Measurements from ENCODE around the gene ATP8B4. TPM values are rescaled to one million over a fixed set of nuclear protein-coding genes. Genes with fewer than 3 reads are reported as not detected.

Gene ATP8B4
- total RNA-seq, 1 experiment from 2014 or later = not detected

GRCh38 chr15:49987198-49987785 is 131.7 kb downstream of the ATP8B4 start:
- no peak overlapping the region for H3K4me3 ChIP-seq (ENCODE audit: low read length)
- ChIA-PET POLR2A (ENCODE audit: unreplicated experiment) (no interaction called here), CTCF (no interaction called here)
- H3K9me2 ChIP-seq (replicated peaks; ENCODE audit: low read length) = no peaks in the 10 kb centered on the region
- no peak for TF ChIP-seq EZH2phosphoT487 (IDR thresholded peaks at IDR 0.05; ENCODE audit: borderline replicate concordance, low read length)
- TF ChIP-seq EZH2 (IDR thresholded peaks at IDR 0.05; ENCODE audit: low read length, unreplicated experiment) = no peak
- TF ChIP-seq CTCF (conservative IDR thresholded peaks at IDR 0.05; ENCODE audit: low read depth, low read length) = no peak
- H3K36me3 ChIP-seq (ENCODE audit: low read depth, low read length) = no peaks in the 10 kb centered on the region
- intact Hi-C loops (cut with micrococcal nuclease) = no loop called here
- H4K20me1 ChIP-seq (ENCODE audit: low read length) = no peaks in the 10 kb centered on the region
- no peaks in the 10 kb centered on the region for H3K9me3 ChIP-seq (ENCODE audit: low read length)
- no TSS peak for BruUV-seq (replicated peaks)
- no peaks in the 10 kb centered on the region for H3K79me2 ChIP-seq (ENCODE audit: low read length)
- no peaks in the 10 kb centered on the region for H3F3A ChIP-seq (ENCODE audit: low read length, unreplicated experiment)
- H3K4me1 ChIP-seq (ENCODE audit: insufficient read depth, low read length) = no peaks in the 10 kb centered on the region
- H3K4me2 ChIP-seq (ENCODE audit: low read length) = no peak overlapping the region
- no peak overlapping the region for H2AFZ ChIP-seq (ENCODE audit: low read length)
- no peak for ATAC-seq
- DNase-seq = no peak
- no peaks in the 10 kb centered on the region for H3K27me3 ChIP-seq (ENCODE audit: low read length)
- no peak overlapping the region for H3K9ac ChIP-seq (ENCODE audit: low read length)
- H3K27ac ChIP-seq (ENCODE audit: low read length) = no peak overlapping the region

GRCh38 chr15:49986326-49986725 is 132.7 kb downstream of the ATP8B4 start:
- no TSS peak for BruUV-seq (replicated peaks)
- no peak for DNase-seq
- H3K27me3 ChIP-seq (ENCODE audit: low read length) = no peaks in the 10 kb centered on the region
- no peaks in the 10 kb centered on the region for H3K4me1 ChIP-seq (ENCODE audit: insufficient read depth, low read length)
- no peaks in the 10 kb centered on the region for H3K9me3 ChIP-seq (ENCODE audit: low read length)
- CTCF ChIA-PET = no interaction called here
- H3K9ac ChIP-seq (ENCODE audit: low read length) = no peak overlapping the region
- H3F3A ChIP-seq (ENCODE audit: low read length, unreplicated experiment) = no peaks in the 10 kb centered on the region
- no peaks in the 10 kb centered on the region for H4K20me1 ChIP-seq (ENCODE audit: low read length)
- TF ChIP-seq EZH2phosphoT487 (IDR thresholded peaks at IDR 0.05; ENCODE audit: borderline replicate concordance, low read length) (no peak), CTCF (conservative IDR thresholded peaks at IDR 0.05; ENCODE audit: low read depth, low read length) (no peak), EZH2 (IDR thresholded peaks at IDR 0.05; ENCODE audit: low read length, unreplicated experiment) (no peak)
- H3K27ac ChIP-seq (ENCODE audit: low read length) = no peak overlapping the region
- POLR2A ChIA-PET (ENCODE audit: unreplicated experiment) = no interaction called here
- no peak for ATAC-seq
- H3K4me2 ChIP-seq (ENCODE audit: low read length) = no peak overlapping the region
- no peaks in the 10 kb centered on the region for H3K36me3 ChIP-seq (ENCODE audit: low read depth, low read length)
- no peaks in the 10 kb centered on the region for H3K9me2 ChIP-seq (replicated peaks; ENCODE audit: low read length)
- no peak overlapping the region for H2AFZ ChIP-seq (ENCODE audit: low read length)
- intact Hi-C loops (cut with micrococcal nuclease) = no loop called here
- H3K4me3 ChIP-seq (ENCODE audit: low read length) = no peak overlapping the region
- no peaks in the 10 kb centered on the region for H3K79me2 ChIP-seq (ENCODE audit: low read length)

GRCh38 chr15:49985463-49985862 is 133.6 kb downstream of the ATP8B4 start:
- Histone ChIP-seq H3K27me3 (ENCODE audit: low read length) (no peaks in the 10 kb centered on the region), H2AFZ (ENCODE audit: low read length) (no peak overlapping the region), H3K4me3 (ENCODE audit: low read length) (no peak overlapping the region), H3K36me3 (ENCODE audit: low read depth, low read length) (no peaks in the 10 kb centered on the region), H3F3A (ENCODE audit: low read length, unreplicated experiment) (no peaks in the 10 kb centered on the region), H3K9ac (ENCODE audit: low read length) (no peak overlapping the region), H3K9me2 (replicated peaks; ENCODE audit: low read length) (no peaks in the 10 kb centered on the region), H3K4me1 (ENCODE audit: insufficient read depth, low read length) (no peaks in the 10 kb centered on the region), H3K79me2 (ENCODE audit: low read length) (no peaks in the 10 kb centered on the region), H3K27ac (ENCODE audit: low read length) (no peak overlapping the region), H4K20me1 (ENCODE audit: low read length) (no peaks in the 10 kb centered on the region), H3K9me3 (ENCODE audit: low read length) (no peaks in the 10 kb centered on the region), H3K4me2 (ENCODE audit: low read length) (no peak overlapping the region)
- ATAC-seq (no peak), DNase-seq (no peak)
- ChIA-PET CTCF (no interaction called here), POLR2A (ENCODE audit: unreplicated experiment) (no interaction called here)
- no peak for TF ChIP-seq EZH2 (IDR thresholded peaks at IDR 0.05; ENCODE audit: low read length, unreplicated experiment)
- TF ChIP-seq EZH2phosphoT487 (IDR thresholded peaks at IDR 0.05; ENCODE audit: borderline replicate concordance, low read length) = no peak
- TF ChIP-seq CTCF (conservative IDR thresholded peaks at IDR 0.05; ENCODE audit: low read depth, low read length) = no peak
- no TSS peak for BruUV-seq (replicated peaks)
- intact Hi-C loops (cut with micrococcal nuclease) = no loop called here

Data from PC-3 (cell line).